AG04449 (cell line): ENCODE results near the gene ARAF.

Experiments
- CTCF ChIA-PET: fragments of 350-600 bp; formaldehyde crosslinking; extraction: SDS; loops from one replicate; lab custom pipeline; 2021; ENCODE audit warnings: antibody characterized with exemption; lab: Yijun Ruan, JAX
- POLR2A ChIA-PET: fragments of 400-600, 350-600 bp; formaldehyde crosslinking; extraction: SDS; loops from one replicate; lab custom pipeline; 2020; ENCODE audit warnings: antibody characterized with exemption, inconsistent platforms; lab: Yijun Ruan, JAX
- DNase-seq: peaks from one replicate; pipeline ENCODE4 v3.0.0-alpha.2; 2010; ENCODE audit warnings: low read depth, low spot score
- H3K4me3 ChIP-seq: 2 replicates; pipeline ENCODE4 v1.5.1; 2011; ENCODE audit warnings: low read depth, mild to moderate bottlenecking, control low read depth, low read length
- TF ChIP-seq, protein P1 (sequence below): IDR thresholded peaks from one replicate; pipeline ENCODE4 v1.5.1; 2011; ENCODE audit warnings: mild to moderate bottlenecking, moderate library complexity, low read length, control low read depth, inconsistent platforms; ENCODE audit not compliant: insufficient read depth; ENCODE audit errors: missing control alignments

The ARAF gene

DNA sequence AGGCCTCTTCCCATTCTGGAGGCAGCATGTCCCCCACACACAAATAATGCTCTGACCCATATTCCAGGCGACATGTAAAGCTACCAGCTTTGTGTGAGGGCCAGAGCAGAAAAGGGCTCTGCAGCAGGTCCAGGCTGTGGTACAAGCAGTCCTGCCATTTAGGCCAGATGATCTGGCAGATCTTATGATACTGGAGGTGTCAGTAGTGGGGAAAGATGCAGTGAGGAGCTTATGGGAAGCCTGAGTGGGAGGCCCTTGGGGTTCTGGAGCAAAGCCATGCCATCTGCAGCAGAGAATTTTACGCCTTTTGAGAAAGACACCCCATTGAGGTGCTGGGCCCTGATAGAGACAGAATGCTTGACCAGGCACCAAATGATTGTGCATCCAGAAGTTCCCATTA is 50.9 kb downstream of the ARAF start:
- DNase-seq: no peak
- ChIA-PET CTCF (no interaction called here), POLR2A (no interaction called here)
- TF ChIP-seq, protein P1, sequence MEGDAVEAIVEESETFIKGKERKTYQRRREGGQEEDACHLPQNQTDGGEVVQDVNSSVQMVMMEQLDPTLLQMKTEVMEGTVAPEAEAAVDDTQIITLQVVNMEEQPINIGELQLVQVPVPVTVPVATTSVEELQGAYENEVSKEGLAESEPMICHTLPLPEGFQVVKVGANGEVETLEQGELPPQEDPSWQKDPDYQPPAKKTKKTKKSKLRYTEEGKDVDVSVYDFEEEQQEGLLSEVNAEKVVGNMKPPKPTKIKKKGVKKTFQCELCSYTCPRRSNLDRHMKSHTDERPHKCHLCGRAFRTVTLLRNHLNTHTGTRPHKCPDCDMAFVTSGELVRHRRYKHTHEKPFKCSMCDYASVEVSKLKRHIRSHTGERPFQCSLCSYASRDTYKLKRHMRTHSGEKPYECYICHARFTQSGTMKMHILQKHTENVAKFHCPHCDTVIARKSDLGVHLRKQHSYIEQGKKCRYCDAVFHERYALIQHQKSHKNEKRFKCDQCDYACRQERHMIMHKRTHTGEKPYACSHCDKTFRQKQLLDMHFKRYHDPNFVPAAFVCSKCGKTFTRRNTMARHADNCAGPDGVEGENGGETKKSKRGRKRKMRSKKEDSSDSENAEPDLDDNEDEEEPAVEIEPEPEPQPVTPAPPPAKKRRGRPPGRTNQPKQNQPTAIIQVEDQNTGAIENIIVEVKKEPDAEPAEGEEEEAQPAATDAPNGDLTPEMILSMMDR: no peak
- H3K4me3 ChIP-seq: no peak overlapping the region

DNA sequence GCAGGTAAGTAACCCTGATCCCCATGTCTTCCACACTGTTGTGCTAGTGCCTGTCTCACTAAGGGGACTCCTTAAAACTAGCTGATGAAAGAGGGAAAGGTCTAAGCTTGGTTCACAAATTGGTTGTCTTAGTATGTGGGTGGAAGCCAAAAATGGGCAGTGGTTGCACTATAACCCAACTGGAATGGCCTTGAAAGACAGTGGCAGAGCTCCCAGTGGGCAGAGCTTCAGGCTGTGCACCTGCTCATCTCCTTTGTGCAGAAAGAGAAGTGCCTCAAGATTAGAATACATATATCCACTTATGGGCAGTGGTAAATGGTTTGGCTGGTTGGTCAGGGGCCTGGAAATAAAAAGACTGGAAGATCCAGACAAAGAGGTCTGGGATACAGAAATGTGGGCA is 51.4 kb downstream of the ARAF start:
- ChIA-PET CTCF (no interaction called here), POLR2A (no interaction called here)
- DNase-seq: no peak
- TF ChIP-seq, protein P1: no peak
- H3K4me3 ChIP-seq: no peak overlapping the region

DNA sequence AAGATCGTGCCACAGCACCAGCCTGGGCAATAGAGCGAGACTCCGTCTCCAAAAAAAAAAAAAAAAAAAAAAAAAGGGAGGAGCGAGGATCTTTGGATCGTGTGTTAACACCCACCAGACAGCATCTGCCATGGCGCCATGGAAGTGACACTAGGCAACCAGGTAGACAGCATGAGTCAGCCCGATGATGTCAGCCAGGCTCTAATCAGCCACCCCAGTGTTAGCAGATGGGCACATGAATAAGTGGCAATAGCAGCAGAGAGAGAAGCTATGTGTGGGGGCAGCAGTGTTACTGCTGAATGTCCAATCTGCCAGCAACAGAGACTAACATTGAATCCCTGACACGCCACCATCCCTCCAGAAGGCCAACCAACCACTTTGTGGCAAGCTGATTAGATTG is 52.1 kb downstream of the ARAF start:
- TF ChIP-seq, protein P1: no peak
- CTCF ChIA-PET: interaction anchor here (1.3 kb wide), 1 partner anchor 72 kb away, joined by 3 read pairs; no protein-coding TSS in a partner anchor
- DNase-seq: no peak
- POLR2A ChIA-PET: no interaction called here
- H3K4me3 ChIP-seq: no peak overlapping the region

DNA sequence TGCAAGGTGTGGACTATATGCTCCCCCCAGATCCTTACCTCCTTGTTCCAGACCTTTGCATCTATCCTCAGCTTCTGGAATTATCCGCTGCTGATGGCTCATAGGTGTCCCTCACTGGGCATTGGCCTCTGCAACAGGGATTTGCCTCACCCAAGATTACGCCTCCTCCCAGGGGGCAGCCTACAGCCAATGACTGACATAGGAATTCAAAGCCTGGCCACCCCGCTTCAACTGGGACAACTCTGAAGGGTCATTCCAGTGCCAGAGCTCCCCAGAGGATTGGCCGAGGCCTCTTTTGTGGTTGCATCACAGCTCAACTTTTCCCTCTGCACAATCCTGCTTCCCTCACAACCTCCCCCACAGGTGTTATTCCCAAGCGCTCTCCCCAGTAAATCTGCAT is 53.6 kb downstream of the ARAF start:
- DNase-seq: no peak
- ChIA-PET POLR2A (no interaction called here), CTCF (no interaction called here)

DNA sequence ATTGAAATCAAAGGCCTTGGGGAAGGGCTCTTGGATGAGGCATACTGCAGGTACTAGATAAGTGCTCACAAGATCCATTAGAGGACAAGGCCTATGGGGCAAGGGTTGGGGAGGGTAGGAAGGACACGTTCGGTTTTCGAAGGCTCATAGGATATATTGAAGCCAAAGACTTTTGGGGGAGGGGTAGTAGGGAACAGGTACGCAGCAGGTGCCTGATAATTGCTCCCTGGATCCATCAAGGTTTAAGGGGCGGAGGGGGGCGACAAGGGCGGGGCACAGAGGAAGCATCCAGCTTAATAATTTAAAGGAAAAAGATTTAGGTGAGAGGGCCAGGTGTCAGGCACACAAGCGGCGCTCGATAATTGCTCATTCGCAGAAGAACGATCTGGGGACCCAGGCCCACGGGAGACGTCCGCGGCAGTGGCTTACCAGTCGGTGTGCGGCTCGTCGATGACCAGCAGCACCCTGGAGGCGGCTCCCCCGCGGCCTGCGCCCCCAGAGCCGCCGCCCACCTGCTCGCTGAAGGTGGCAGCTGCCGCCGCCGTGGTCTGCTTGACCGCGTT is 58.0 kb downstream of the ARAF start:
- no peak overlapping the region for H3K4me3 ChIP-seq
- ChIA-PET CTCF (interaction anchor here (0.6 kb wide), 1 partner anchor 21 kb away, joined by 3 read pairs; no protein-coding TSS in a partner anchor), POLR2A (no interaction called here)
- TF ChIP-seq, protein P1: no peak
- no peak for DNase-seq

More for the DNA sequence above, 53.6 kb downstream of the ARAF start:
- H3K4me3 ChIP-seq: no peak overlapping the region
- TF ChIP-seq, protein P1: no peak

DNA sequence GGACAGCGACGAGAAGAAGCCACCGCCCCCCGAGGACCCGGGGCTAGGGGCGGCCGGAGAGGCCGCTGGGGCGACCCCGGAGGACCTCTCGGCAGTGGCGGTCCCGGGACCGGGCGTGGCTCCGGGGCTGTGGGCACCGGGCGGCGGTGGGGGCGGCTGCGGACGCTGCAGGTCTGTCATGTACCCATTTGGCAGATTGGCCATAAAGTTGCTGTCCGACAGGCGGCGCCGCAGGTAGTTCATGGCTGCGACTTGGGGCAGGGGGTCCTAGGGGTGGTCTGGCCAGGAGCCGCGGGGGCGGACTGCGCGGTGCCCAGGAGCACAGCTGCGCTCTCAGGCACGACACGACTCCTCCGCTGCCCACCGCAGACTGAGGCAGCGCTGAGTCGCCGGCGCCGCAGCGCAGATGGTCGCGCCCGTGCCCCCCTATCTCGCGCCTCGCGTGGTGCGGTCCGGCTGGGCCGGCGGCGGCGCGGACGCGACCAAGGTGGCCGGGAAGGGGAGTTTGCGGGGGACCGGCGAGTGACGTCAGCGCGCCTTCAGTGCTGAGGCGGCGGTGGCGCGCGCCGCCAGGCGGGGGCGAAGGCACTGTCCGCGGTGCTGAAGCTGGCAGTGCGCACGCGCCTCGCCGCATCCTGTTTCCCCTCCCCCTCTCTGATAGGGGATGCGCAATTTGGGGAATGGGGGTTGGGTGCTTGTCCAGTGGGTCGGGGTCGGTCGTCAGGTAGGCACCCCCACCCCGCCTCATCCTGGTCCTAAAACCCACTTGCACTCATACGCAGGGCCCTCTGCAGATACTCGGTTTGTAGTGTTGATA is 58.7 kb downstream of the ARAF start, which contains the start of gene SYN1:
TSS of gene SYN1 (minus strand) at position 372 of the 817 bp plus-strand sequence. CDS start at position 243, 129 bp downstream.
- H3K4me3 ChIP-seq: peak within 1 kb of the TSS; percentile 51
- ChIA-PET POLR2A (no interaction called here), CTCF (no interaction called here)
- TF ChIP-seq, protein P1: peak; percentile 6
- DNase-seq: no peak
